ENCODE measurements around the gene ELP4.

DNA sequence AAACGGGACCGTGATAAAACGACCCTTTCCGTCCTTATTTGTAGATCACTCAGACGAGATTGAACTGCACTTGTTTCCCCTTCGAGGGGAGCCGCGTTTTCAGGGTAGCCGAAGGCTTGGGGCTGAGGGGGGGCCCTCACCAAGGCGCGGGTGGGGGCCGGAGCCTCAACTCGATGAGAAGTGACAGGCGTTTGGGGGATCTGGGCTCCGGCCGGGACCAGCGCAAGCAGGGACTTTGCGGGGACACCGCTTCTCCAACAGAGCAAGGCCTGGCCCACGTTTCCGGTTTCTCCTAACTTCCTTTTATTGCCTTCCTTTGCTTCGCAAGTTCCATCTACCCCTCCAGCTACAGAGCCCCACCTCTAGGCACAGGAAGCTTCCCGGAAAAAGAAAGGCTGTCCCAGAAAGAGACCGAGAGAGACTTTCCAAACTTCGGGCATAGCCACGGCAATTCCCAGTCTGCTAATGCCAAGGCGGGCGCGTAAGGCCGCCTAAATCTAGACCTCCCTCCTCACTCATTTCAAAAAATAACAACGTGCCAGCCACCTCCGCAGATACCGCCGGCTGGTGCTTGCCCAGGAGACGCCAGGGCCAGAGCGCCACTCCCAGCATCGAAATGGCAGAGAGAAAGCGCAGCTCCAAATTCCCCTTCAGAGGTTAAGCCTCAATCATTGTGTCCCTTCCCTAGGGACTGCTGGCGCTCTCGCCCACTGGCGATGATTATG lies 294.9 kb downstream of the ELP4 start:
- TF ChIP-seq TCF7L2 (IDR thresholded peaks at IDR 0.05; ENCODE audit: low read depth, low read length) = no peak
- TF ChIP-seq, protein P1, sequence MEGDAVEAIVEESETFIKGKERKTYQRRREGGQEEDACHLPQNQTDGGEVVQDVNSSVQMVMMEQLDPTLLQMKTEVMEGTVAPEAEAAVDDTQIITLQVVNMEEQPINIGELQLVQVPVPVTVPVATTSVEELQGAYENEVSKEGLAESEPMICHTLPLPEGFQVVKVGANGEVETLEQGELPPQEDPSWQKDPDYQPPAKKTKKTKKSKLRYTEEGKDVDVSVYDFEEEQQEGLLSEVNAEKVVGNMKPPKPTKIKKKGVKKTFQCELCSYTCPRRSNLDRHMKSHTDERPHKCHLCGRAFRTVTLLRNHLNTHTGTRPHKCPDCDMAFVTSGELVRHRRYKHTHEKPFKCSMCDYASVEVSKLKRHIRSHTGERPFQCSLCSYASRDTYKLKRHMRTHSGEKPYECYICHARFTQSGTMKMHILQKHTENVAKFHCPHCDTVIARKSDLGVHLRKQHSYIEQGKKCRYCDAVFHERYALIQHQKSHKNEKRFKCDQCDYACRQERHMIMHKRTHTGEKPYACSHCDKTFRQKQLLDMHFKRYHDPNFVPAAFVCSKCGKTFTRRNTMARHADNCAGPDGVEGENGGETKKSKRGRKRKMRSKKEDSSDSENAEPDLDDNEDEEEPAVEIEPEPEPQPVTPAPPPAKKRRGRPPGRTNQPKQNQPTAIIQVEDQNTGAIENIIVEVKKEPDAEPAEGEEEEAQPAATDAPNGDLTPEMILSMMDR (IDR thresholded peaks at IDR 0.05) = no peak
- no peak for TF ChIP-seq SIN3A (IDR thresholded peaks at IDR 0.05; ENCODE audit: borderline replicate concordance, insufficient read depth, low read depth, low read length)
- no peak for TF ChIP-seq POLR2AphosphoS5 (IDR thresholded peaks at IDR 0.05; ENCODE audit: low read depth, low read length)
- TF ChIP-seq, protein P2, sequence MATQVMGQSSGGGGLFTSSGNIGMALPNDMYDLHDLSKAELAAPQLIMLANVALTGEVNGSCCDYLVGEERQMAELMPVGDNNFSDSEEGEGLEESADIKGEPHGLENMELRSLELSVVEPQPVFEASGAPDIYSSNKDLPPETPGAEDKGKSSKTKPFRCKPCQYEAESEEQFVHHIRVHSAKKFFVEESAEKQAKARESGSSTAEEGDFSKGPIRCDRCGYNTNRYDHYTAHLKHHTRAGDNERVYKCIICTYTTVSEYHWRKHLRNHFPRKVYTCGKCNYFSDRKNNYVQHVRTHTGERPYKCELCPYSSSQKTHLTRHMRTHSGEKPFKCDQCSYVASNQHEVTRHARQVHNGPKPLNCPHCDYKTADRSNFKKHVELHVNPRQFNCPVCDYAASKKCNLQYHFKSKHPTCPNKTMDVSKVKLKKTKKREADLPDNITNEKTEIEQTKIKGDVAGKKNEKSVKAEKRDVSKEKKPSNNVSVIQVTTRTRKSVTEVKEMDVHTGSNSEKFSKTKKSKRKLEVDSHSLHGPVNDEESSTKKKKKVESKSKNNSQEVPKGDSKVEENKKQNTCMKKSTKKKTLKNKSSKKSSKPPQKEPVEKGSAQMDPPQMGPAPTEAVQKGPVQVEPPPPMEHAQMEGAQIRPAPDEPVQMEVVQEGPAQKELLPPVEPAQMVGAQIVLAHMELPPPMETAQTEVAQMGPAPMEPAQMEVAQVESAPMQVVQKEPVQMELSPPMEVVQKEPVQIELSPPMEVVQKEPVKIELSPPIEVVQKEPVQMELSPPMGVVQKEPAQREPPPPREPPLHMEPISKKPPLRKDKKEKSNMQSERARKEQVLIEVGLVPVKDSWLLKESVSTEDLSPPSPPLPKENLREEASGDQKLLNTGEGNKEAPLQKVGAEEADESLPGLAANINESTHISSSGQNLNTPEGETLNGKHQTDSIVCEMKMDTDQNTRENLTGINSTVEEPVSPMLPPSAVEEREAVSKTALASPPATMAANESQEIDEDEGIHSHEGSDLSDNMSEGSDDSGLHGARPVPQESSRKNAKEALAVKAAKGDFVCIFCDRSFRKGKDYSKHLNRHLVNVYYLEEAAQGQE (IDR thresholded peaks at IDR 0.05; ENCODE audit: insufficient read depth in 1 of 2, low read depth in 2 of 2, low read length in 1 of 2) = no peak
